ENCODE data around the gene ARHGAP1.
A peak's percentile ranks its signal among the peaks of the same experiment; 100 is the strongest.

The ARHGAP1 gene

DNA sequence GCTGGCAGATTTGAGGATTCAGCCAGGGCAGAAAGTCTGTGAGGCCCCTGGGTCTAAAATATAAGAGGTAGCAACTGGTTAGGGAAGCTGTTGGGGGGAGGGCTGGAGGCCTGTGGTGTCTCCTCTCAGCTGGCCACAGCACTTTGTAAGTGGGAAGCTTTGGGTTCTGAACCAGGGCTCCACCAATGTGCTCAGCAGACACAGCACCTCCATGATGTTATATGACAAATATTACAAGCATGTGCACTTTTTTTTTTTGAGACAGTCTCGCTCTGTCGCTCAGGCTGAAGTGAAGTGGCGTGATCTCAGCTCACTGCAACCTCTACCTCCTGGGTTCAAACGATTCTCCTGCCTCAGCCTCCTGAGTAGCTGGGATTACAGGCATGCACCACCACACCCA lies 8.0 kb downstream of the ARHGAP1 start:
- no peak for DNase-seq

DNA sequence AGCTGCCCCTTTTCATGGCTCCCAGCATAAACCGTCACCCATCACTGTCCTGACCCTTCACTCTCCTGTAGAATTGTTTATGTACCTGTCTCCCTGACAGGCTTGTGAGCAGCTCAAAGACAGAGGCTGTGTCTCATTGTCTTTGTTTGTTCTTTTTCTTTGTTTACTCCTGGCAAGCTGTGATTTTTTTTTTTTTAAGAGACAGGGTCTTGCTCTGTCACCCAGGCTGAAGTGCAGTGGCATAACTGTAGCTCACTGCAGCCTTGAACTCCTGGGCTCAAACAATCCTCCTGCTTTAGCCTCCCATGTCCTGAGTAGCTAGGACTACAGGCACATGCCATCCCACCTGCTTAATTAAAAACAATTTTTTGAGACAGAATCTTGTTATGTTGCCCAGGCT lies 9.7 kb downstream of the ARHGAP1 start:
- no peak for DNase-seq

DNA sequence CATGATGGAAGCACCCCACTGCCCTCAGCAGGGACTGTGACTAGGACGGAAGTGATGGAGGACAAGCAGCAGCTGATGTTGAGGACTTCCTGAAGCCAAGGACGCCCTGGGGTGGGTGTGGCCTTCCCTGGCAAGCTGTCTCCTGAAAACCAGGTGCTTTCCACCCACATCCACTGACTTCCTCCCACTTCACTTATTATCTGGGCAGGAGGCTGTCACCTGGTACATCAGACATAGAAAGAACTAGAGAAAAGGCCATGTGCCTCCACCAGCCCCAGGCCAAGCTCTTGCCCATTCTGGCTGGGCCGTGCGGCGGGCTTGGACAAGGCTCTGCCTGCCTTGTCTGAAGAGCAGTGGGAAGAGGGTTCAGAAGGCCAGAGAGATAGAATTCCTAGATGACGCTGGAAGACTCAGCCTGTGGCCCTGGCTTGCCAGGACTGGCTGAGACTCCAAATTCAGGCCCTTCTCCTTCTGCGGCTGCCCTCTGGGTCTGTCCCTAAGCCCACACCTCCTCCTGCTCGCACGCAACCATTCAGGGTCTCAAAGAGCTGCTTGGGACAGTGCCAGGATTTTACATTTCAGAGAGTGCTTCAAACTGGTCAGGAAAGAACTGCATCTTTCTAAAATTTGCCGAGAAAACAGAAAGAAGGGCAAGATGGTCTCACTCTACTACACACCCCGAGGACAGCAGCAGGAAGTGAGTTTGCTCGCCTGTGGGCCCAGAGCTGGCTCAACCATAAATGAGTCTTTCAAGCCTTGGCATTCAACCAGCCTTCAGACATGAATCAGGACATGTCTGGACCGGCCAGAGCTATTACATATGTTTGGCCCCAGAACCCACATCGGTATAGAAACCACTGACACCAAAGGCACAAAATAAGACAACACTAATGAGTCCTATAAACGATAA lies 13.3 kb downstream of the ARHGAP1 start:
- DNase-seq = no peak

GRCh38 chr11:46684367-46684766 lies 16.1 kb downstream of the ARHGAP1 start:
- no peak for DNase-seq

DNA sequence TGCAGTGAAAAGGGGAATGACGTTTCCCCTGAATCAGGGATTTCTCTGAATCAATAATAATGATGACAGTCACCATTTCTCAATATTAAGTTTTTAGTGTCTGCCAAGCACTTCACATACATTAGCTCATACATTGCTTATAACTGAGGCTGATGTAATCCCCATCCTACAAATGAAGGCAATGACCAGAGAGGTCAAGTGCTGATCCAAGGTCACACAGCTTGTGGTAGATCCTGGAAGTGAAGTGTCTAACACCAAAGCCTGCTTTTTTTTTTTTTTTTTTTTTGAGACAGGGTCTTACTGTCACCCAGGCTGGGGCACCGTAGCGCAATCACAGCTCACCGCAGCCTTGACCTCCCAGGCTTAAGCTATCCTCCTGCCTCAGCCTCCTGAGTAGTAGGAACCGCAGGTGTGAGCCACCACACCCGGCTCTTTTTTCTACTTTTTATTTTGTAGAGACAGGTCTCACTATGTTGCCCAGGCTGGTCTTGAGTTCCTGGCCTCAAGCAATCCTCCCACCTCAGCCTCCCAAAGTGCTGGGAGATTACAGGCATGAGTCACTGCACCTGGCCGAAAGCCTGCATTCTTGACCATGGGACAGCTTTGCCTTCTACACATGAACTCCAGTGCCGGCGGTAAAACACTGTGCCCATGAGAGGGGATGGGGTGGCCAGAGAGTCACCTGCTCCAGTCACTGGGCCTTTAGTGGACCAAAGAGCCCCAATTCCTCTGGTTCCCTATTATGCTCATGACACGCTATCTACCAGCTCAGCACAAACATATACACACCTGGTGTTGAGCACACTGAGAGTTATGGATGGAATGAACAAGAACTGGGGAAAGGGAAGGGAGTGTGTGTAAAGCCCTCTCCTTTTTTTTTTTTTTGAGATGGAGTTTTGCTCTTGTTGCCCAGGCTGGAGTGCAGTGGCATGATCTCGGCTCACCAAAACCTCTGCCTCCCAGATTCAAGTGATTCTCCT lies 17.4 kb downstream of the ARHGAP1 start:
- no peak for DNase-seq

GRCh38 chr11:46681814-46682213 lies 18.6 kb downstream of the ARHGAP1 start:
- DNase-seq = no peak

- no peak for DNase-seq
Measured at GRCh38 chr11:46680815-46681214, 19.6 kb downstream of the ARHGAP1 start.

GRCh38 chr11:46680164-46680760 lies 20.2 kb downstream of the ARHGAP1 start:
- DNase-seq = no peak

- DNase-seq = no peak
Measured at GRCh38 chr11:46679241-46680163, 20.9 kb downstream of the ARHGAP1 start.

GRCh38 chr11:46678741-46679130 lies 21.7 kb downstream of the ARHGAP1 start:
- DNase-seq = no peak

DNA sequence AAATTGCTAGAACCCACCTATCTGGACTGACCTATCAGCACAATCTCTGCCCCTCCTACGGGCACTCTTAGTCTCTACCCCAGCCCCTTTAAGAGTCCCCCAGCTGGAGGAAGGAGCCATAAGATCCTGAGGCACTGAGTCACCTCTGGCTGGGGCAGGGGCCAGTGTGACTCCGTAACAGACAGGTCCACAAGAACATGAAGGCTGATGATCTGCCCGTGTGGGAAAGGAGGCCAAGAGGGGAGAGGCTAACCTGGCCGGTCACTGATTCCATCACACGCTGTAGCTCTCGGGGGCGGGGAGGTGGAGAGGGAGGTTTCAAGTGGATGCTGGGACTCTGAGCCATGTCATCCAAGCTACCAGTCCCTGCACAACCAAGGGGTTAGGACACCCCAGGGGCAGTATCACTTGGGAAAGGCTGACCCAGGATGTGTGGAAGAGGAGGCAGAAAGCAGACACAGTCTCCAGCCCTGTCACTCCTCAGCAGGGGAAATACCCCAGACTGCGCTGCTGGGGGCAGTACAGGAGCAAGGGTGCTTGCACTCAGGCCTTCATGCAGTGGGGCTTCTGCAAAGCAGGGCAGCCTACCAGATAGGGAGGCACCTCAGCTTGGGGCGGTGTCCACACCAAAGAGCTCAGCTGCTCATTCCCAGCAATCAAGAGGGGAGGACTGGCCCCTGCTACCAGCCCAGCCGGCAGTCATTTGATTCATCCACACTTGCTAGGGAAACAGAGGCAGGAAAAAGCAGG lies 22.3 kb downstream of the ARHGAP1 start:
- no peak for DNase-seq

GRCh38 chr11:46677169-46677568 lies 23.2 kb downstream of the ARHGAP1 start:
- no peak for DNase-seq

GRCh38 chr11:46676436-46677158 lies 23.8 kb downstream of the ARHGAP1 start:
- no peak for DNase-seq

DNA sequence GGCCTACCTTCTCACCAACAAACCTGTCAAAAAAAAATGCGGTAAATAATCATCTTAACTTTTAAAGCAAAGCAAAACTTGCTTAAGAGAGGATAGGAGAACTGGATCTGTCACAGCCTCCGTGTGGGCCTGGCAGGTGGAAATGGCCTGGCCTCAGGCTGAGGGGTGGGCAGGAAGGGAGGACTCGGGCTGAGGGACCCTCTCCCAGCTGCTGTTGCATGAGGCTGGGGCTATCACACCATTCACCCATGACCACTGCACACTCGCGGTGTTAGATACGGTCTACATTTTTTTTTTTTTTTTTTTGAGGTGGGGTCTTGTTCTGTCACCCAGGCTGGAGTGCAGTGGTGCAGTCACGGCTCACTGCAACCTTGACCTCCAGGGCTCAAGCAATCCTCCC lies 24.5 kb downstream of the ARHGAP1 start:
- DNase-seq = no peak

DNA sequence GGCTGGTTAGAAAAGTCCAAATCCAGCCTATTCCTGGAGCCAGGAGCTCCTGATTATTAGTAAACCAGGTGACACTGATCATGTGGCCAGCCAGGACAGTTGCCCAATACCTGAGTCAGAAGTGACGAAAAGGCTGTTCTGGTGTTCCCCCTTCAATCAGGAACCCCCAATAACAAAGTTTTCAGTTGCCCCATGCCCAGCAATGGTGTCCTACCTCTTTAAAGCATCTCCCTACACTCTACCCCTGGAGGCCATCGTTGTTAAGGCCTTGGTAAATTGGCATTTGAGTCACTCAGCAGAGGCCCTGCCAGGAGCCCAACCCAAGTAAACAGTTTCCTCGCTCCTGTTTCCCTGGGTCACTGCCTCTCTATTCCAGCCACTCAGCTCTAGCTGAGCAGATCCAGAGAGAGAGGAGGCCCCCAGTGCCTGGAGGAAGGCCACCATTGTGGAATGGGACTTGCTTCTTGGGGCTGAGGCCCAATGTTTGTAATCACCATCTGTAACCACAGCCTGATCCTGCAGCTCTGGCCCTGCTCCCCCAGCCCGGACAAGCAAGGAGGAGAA lies 25.0 kb downstream of the ARHGAP1 start:
- no peak for DNase-seq

- DNase-seq = peak; percentile 20
Measured at GRCh38 chr11:46674463-46675287, 25.7 kb downstream of the ARHGAP1 start.

DNA sequence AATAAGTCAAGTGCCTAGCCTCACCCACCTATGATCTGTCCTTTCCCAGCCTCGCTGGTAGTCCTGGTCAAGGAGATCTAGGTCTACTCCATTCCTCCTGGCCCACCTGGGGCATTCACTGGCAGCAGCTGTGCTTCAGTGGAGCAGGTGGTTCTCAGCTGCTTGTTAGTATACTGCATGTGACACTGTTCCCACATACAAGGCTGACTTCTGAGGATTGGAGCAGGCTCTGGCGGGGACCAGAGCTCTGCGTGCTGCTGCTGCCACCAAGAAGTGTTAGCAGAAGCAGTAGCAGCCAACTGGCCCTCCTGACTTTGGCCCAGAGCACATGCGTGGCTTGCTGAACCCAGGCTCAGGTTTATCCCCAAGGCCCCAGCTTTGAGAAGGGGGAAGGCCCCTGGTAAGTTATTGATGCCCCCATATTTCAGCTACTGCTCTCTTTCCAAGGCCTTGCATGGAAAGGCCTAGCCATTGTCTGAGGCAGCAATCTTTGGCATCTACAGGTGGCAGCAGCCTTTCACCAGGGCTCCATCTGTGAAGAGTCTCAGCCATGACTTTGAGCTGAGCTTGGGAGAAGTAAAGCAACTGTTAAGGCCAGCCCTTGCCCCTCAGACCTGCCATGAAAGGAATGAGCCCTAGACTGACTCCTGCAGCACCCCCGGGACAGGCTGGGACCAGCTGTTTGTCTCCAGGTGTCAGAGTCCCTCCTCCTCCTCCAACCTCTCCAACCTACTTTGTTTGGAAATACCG lies 26.5 kb downstream of the ARHGAP1 start:
- DNase-seq = no peak

DNA sequence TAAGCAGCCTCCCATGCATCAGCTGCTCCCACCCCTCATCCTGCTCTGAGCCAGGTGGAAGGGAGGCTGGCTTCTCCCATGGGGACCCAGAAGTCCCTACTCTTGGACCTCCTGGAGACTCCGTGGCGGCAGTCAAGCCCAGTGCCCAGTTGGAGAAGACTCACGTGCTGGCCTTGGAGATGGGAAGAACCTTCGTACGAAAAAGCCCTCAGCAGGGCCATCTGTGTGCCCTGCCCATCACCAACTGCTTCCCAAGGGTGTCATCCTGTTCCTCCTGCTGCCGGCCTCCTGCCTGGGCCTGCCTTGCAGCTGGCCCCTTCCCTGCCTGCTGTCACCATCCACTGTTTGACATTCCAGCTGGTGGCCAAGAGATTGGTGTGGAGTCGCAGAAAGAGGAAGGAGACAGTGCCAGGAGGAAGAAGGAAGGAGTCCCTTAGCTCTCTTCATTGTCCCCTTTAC lies 28.0 kb downstream of the ARHGAP1 start:
- DNase-seq = no peak

- DNase-seq = no peak
Measured at GRCh38 chr11:46671958-46672315, 28.5 kb downstream of the ARHGAP1 start.
